Endothelial cell of umbilical vein (primary cell): ENCODE results near the gene MAGOHB. TPM values are rescaled to one million over a fixed set of nuclear protein-coding genes. Genes with fewer than 3 reads are reported as not detected.

Experiments
- BruUV-seq: library from RNA; stranded (reverse); fragments of 400-500 nt; replicated peaks from 2 replicates; lab custom pipeline; 2021; lab: Mats Ljungman, UMichigan
- CTCF ChIA-PET: fragments of 300-600, 350-600 bp; sonication (Branson Sonifier 250); formaldehyde crosslinking; loops from one replicate; lab custom pipeline; 2021; ENCODE audit warnings: antibody characterized with exemption, inconsistent platforms; lab: Charles Lee
- POLR2A ChIA-PET: fragments of 300-600, 350-600 bp; sonication (Branson Sonifier 250); formaldehyde crosslinking; loops from one replicate; lab custom pipeline; 2021; ENCODE audit warnings: antibody characterized with exemption, inconsistent platforms; lab: Charles Lee
- DNase-seq: peaks from one replicate; pipeline ENCODE4 v3.0.0-alpha.2; 2011; ENCODE audit warnings: low read depth, low spot score
- FAIRE-seq: peaks from 2 replicates; lab custom pipeline; 2011; peaks lifted over from hg19 to GRCh38; lab: Jason Lieb, UNC
- H2AFZ ChIP-seq: 2 replicates; pipeline ENCODE4 v1.6.0; 2012; ENCODE audit warnings: low read depth, low read length, control low read depth, inconsistent platforms
- H3K27ac ChIP-seq: 2 replicates; pipeline ENCODE4 v1.5.1; 2011; ENCODE audit warnings: low read depth, mild to moderate bottlenecking, control low read depth, low read length, moderate library complexity; ENCODE audit not compliant: insufficient read depth
- H3K27me3 ChIP-seq, 2 experiments: 2 replicates each; pipeline versions ENCODE4 v1.6.0 to v1.6.1; 2011; ENCODE audit warnings: low read length in 2 of 2, mixed read lengths in 1 of 2; ENCODE audit not compliant: control insufficient read depth in 2 of 2, insufficient read depth in 2 of 2
- H3K36me3 ChIP-seq, 2 experiments: 2 replicates in 1 of 2; 3 replicates in 1 of 2; pipeline ENCODE4 v1.5.1; 2011; ENCODE audit warnings: low read length in 2 of 2, mild to moderate bottlenecking in 1 of 2, moderate library complexity in 1 of 2; ENCODE audit not compliant: control insufficient read depth in 2 of 2, insufficient read depth in 2 of 2; ENCODE audit errors: extremely low read depth in 1 of 2
- H3K4me1 ChIP-seq: 3 replicates; pipeline ENCODE4 v1.5.1; 2011; ENCODE audit warnings: mild to moderate bottlenecking, low read length; ENCODE audit not compliant: control insufficient read depth, insufficient read depth; ENCODE audit errors: extremely low read depth
- H3K4me2 ChIP-seq: 2 replicates; pipeline ENCODE4 v1.6.1; 2011; ENCODE audit warnings: low read length, control low read depth, mixed read lengths; ENCODE audit not compliant: insufficient read depth
- H3K4me3 ChIP-seq, 3 experiments: fragments of 200-600 bp in 1 of 3; sonication (generic), shearing (Covaris generic) in 1 of 3; replicated peaks in 1 of 3; 2 replicates each; pipeline ENCODE4 v1.5.1; 2011 to 2016; ENCODE audit warnings: control low read depth in 3 of 3, low read length in 3 of 3, mild to moderate bottlenecking in 2 of 3, inconsistent platforms in 1 of 3, low read depth in 1 of 3, moderate library complexity in 1 of 3; ENCODE audit not compliant: insufficient read depth in 1 of 3
- H3K79me2 ChIP-seq: 2 replicates; pipeline ENCODE4 v1.6.0; 2012; ENCODE audit warnings: low read length, inconsistent platforms; ENCODE audit not compliant: control insufficient read depth, insufficient read depth
- H3K9ac ChIP-seq: replicated peaks from 2 replicates; pipeline ENCODE3; 2011; ENCODE audit warnings: low read length, control low read depth; ENCODE audit not compliant: insufficient read depth; ENCODE audit errors: extremely low read depth
- H3K9me1 ChIP-seq: replicated peaks from 3 replicates; pipeline ENCODE4 v1.6.0; 2011; ENCODE audit warnings: mild to moderate bottlenecking, low read length; ENCODE audit not compliant: control insufficient read depth, insufficient read depth; ENCODE audit errors: extremely low read depth
- H3K9me3 ChIP-seq: replicated peaks from 2 replicates; pipeline ENCODE4 v1.5.1; 2012; ENCODE audit warnings: low read length, inconsistent platforms; ENCODE audit not compliant: control insufficient read depth, insufficient read depth
- H4K20me1 ChIP-seq: replicated peaks from 2 replicates; pipeline ENCODE3; 2011; ENCODE audit warnings: mild to moderate bottlenecking, low read length; ENCODE audit not compliant: control insufficient read depth, insufficient read depth; ENCODE audit errors: extremely low read depth
- EZH2 ChIP-seq: IDR thresholded peaks from 2 replicates; pipeline ENCODE4 v1.6.1; 2012; ENCODE audit warnings: borderline replicate concordance, low read depth, mild to moderate bottlenecking, moderate library complexity, low read length, inconsistent platforms; ENCODE audit not compliant: severe bottlenecking
- FOS ChIP-seq: IDR thresholded peaks from 2 replicates; pipeline ENCODE4 v1.6.1; 2011; ENCODE audit warnings: mild to moderate bottlenecking, low read length, moderate library complexity, borderline replicate concordance; ENCODE audit not compliant: insufficient read depth
- GATA2 ChIP-seq: IDR thresholded peaks from 2 replicates; pipeline ENCODE4 v1.7.0; 2011; ENCODE audit warnings: low read depth, mild to moderate bottlenecking, moderate library complexity, mixed read lengths, low read length; ENCODE audit not compliant: insufficient read length, insufficient read depth
- JUN ChIP-seq: IDR thresholded peaks from 2 replicates; pipeline ENCODE4 v1.6.1; 2011; ENCODE audit warnings: borderline replicate concordance, low read depth; ENCODE audit not compliant: insufficient read length, insufficient read depth
- MYC ChIP-seq: IDR thresholded peaks from one replicate; pipeline ENCODE4 v1.6.1; 2011; ENCODE audit warnings: mild to moderate bottlenecking, low read depth, low read length
- POLR2A ChIP-seq: IDR thresholded peaks from 2 replicates; pipeline ENCODE4 v1.6.1; 2012; ENCODE audit warnings: low read depth, mild to moderate bottlenecking, control low read depth, low read length
- POLR2AphosphoS5 ChIP-seq: IDR thresholded peaks from 2 replicates; pipeline ENCODE4 v1.6.1; 2012; ENCODE audit warnings: low read depth, mild to moderate bottlenecking, control low read depth, low read length, moderate library complexity; ENCODE audit not compliant: insufficient read depth
- dilution Hi-C: fragments of 300-500 bp; cut with MboI; formaldehyde crosslinking; loops from one replicate; pipeline ENCODE4 v1.15.0; 2019; ENCODE audit warnings: low sequenced_read_pairs; ENCODE audit not compliant: extremely low pct_ligation_motif_present
- intact Hi-C: fragments of 100-400 bp; cut with micrococcal nuclease; formaldehyde crosslinking; loops from one replicate; pipeline ENCODE4 v1.10.0; 2022
- polyA plus RNA-seq, 4 experiments: library from polyadenylated mRNA; depleted of rRNA in 3 of 4; stranded (reverse) in 3 of 4; unstranded in 1 of 4; fragments of >200 nt; gene quantifications; 2 replicates each; pipeline versions ENCODE4 v1.2.1 to v1.2.3, GENCODE V29; 2011 to 2012; ENCODE audit warnings: missing spikeins in 1 of 4
- total RNA-seq: library from RNA; stranded (reverse); gene quantifications from 2 replicates; pipeline ENCODE4 v1.2.3, GENCODE V29; 2021
- TF ChIP-seq, protein P1 (sequence below): IDR thresholded peaks from 2 replicates; pipeline ENCODE4 v1.6.1; 2011; ENCODE audit not compliant: insufficient read depth, insufficient read length
- TF ChIP-seq, protein P2 (sequence below), 2 donors: IDR thresholded peaks; 1 replicate in 1 of 2; 2 replicates in 1 of 2; pipeline ENCODE4 v1.5.1; 2011; ENCODE audit warnings: low read length in 2 of 2, mild to moderate bottlenecking in 2 of 2, moderate library complexity in 2 of 2, control low read depth in 1 of 2, inconsistent platforms in 1 of 2, low read depth in 1 of 2; ENCODE audit not compliant: insufficient read depth in 1 of 2; ENCODE audit errors: extremely low read depth in 1 of 2

MAGOHB gene
- total and polyA plus RNA-seq, 2 donors (not counting 3 experiments of a cell fraction or from before 2014, with no cell fraction given): 8.9 to 48.3 TPM

DNA sequence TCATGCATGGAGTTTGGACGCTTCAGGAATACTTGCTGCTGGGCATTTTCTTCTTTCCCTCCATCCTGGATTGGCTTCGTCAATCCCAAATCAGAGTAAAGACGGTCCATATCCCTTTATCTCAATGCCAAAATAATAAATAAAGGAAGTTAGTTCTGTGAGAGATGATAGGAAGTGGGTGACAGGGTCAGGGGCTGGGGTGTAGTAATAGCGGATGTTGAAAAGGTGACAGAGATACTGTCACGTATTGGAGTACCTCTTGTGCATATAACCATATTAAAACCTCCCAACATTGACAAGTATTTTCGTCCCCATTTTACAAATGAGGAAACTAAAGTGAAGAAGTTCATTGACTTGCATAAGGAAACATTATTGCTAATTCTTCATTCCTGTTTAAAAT, 12.4 kb downstream of the MAGOHB start:
- FAIRE-seq: no peak
- CTCF ChIA-PET: no interaction called here

More for the DNA sequence above, 12.4 kb downstream of the MAGOHB start:
- Histone ChIP-seq H3K27me3 (no peaks in the 10 kb centered on the region), H3K4me1 (no peaks in the 10 kb centered on the region), H3K27ac (no peak overlapping the region), H3K36me3 (no peaks in the 10 kb centered on the region), H3K9ac (no peak overlapping the region), H3K79me2 (no peaks in the 10 kb centered on the region), H3K9me3 (no peaks in the 10 kb centered on the region), H2AFZ (no peak overlapping the region), H3K4me3 (no peak overlapping the region), H3K9me1 (no peaks in the 10 kb centered on the region), H4K20me1 (no peaks in the 10 kb centered on the region), H3K4me2 (no peak overlapping the region)
- dilution Hi-C loops (no loop called here), intact Hi-C loops (no loop called here)
- TF ChIP-seq POLR2AphosphoS5 (no peak), GATA2 (no peak), POLR2A (no peak), JUN (no peak), EZH2 (no peak), MYC (no peak), FOS (no peak)
- TF ChIP-seq, protein P1, sequence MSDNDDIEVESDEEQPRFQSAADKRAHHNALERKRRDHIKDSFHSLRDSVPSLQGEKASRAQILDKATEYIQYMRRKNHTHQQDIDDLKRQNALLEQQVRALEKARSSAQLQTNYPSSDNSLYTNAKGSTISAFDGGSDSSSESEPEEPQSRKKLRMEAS: no peak
- TF ChIP-seq, protein P2, sequence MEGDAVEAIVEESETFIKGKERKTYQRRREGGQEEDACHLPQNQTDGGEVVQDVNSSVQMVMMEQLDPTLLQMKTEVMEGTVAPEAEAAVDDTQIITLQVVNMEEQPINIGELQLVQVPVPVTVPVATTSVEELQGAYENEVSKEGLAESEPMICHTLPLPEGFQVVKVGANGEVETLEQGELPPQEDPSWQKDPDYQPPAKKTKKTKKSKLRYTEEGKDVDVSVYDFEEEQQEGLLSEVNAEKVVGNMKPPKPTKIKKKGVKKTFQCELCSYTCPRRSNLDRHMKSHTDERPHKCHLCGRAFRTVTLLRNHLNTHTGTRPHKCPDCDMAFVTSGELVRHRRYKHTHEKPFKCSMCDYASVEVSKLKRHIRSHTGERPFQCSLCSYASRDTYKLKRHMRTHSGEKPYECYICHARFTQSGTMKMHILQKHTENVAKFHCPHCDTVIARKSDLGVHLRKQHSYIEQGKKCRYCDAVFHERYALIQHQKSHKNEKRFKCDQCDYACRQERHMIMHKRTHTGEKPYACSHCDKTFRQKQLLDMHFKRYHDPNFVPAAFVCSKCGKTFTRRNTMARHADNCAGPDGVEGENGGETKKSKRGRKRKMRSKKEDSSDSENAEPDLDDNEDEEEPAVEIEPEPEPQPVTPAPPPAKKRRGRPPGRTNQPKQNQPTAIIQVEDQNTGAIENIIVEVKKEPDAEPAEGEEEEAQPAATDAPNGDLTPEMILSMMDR (IDR thresholded peaks at IDR 0.05; ENCODE audit: extremely low read depth in 1 of 2, insufficient read depth in 1 of 2, low read depth in 1 of 2, low read length in 2 of 2): no peak
- POLR2A ChIA-PET: no interaction called here
- DNase-seq: no peak
- no TSS peak for BruUV-seq
